Activated B cell treated with CpG ODN at 0.5 μM for 24 hours (primary cell): ENCODE measurements around the gene FAM78A. TPM values are rescaled to one million over a fixed set of nuclear protein-coding genes. Genes with fewer than 3 reads are reported as not detected.

Experiments used
- ATAC-seq: fragments of 200-7000 bp; cut with Tn5 transposase; one replicate; pipeline ENCODE4 v1.10.0; 2021; ENCODE audit warnings: low read depth, mild to moderate bottlenecking, moderate library complexity
- CTCF ChIA-PET: fragments of 350-600 bp; sonication (Branson Sonifier 250); formaldehyde crosslinking; loops from one replicate; lab custom pipeline; 2021; ENCODE audit warnings: antibody characterized with exemption; lab: Charles Lee
- POLR2A ChIA-PET: fragments of 350-600 bp; sonication (Branson Sonifier 250); formaldehyde crosslinking; loops from one replicate; lab custom pipeline; 2021; ENCODE audit warnings: antibody characterized with exemption; lab: Charles Lee
- DNase-seq: peaks from one replicate; pipeline ENCODE4 v3.0.0; 2022
- H3K27ac Mint-ChIP-seq: one replicate; pipeline ENCODE4 v1.8.0; 2020; ENCODE audit warnings: mixed read lengths
- H3K27me3 Mint-ChIP-seq: one replicate; pipeline ENCODE4 v1.8.0; 2021; ENCODE audit warnings: mixed read lengths
- H3K36me3 Mint-ChIP-seq: one replicate; pipeline ENCODE4 v1.8.0; 2021; ENCODE audit warnings: low read depth, mixed read lengths
- H3K4me1 Mint-ChIP-seq: one replicate; pipeline ENCODE4 v1.8.0; 2021; ENCODE audit warnings: mixed read lengths
- H3K4me3 Mint-ChIP-seq: one replicate; pipeline ENCODE4 v1.8.0; 2020; ENCODE audit warnings: mild to moderate bottlenecking, mixed read lengths
- H3K9me3 Mint-ChIP-seq: one replicate; pipeline ENCODE4 v1.8.0; 2020; ENCODE audit warnings: mixed read lengths
- intact Hi-C: fragments of 100-400 bp; cut with micrococcal nuclease; formaldehyde crosslinking; loops from one replicate; pipeline ENCODE4 v1.15.1; 2024
- total RNA-seq: library from RNA; stranded (reverse); gene quantifications from 2 replicates; pipeline ENCODE4 v1.2.3, GENCODE V29; 2022
- TF ChIP-seq, protein P1 (sequence below): fragments of 200-600 bp; IDR thresholded peaks from one replicate; pipeline ENCODE4 v1.8.0; 2022; ENCODE audit warnings: antibody characterized with exemption, mild to moderate bottlenecking

FAM78A gene
- total RNA-seq, 1 donor from 2014 or later: 22.9 TPM

- ChIA-PET CTCF (interaction anchor here (1.2 kb wide), 1 partner anchor 49 kb away, joined by 3 read pairs; no protein-coding TSS in a partner anchor), POLR2A (interaction anchor here (0.6 kb wide), 1 partner anchor 11 kb away, joined by 3 read pairs; no protein-coding TSS in a partner anchor)
- Mint-ChIP-seq H3K27me3 (peaks cover under 1% of the 10 kb centered on the region), H3K36me3 (no peaks in the 10 kb centered on the region), H3K4me3 (no peak overlapping the region), H3K27ac (no peak overlapping the region), H3K9me3 (no peaks in the 10 kb centered on the region), H3K4me1 (peaks cover 2% of the 10 kb centered on the region)
- no peak for ATAC-seq
- intact Hi-C loops: no loop called here
- TF ChIP-seq, protein P1, sequence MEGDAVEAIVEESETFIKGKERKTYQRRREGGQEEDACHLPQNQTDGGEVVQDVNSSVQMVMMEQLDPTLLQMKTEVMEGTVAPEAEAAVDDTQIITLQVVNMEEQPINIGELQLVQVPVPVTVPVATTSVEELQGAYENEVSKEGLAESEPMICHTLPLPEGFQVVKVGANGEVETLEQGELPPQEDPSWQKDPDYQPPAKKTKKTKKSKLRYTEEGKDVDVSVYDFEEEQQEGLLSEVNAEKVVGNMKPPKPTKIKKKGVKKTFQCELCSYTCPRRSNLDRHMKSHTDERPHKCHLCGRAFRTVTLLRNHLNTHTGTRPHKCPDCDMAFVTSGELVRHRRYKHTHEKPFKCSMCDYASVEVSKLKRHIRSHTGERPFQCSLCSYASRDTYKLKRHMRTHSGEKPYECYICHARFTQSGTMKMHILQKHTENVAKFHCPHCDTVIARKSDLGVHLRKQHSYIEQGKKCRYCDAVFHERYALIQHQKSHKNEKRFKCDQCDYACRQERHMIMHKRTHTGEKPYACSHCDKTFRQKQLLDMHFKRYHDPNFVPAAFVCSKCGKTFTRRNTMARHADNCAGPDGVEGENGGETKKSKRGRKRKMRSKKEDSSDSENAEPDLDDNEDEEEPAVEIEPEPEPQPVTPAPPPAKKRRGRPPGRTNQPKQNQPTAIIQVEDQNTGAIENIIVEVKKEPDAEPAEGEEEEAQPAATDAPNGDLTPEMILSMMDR: no peak
- no peak for DNase-seq
These were observed 11.0 kb upstream of the FAM78A start for GRCh38 chr9:131287359-131287758.

DNA sequence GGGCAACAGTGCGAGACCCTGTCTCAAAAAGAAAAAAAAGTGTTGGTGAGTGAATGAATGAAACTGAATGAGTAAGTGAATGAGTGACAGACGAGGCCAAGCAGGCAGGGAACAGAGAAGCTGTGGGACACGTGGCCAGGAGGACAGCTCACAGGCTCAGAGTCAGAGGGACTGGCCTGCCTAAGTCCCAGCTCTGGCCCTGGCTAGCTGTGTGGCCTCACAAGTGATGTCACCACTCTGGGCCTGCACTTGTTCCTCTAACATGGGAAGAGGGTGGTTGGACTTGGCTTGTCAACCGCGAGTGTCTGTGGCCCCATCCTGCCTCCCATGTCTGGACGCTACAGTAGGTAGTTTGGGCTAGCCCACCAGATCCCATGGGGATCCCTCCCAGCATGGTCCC lies 8.5 kb upstream of the FAM78A start:
- H3K27me3 Mint-ChIP-seq: peaks cover 12% of the 10 kb centered on the region
- no peak for DNase-seq
- H3K9me3 Mint-ChIP-seq: no peaks in the 10 kb centered on the region
- ATAC-seq: no peak
- CTCF ChIA-PET: no interaction called here
- H3K36me3 Mint-ChIP-seq: no peaks in the 10 kb centered on the region
- intact Hi-C loops: no loop called here
- H3K4me1 Mint-ChIP-seq: peaks cover 11% of the 10 kb centered on the region
- H3K4me3 Mint-ChIP-seq: no peak overlapping the region
- H3K27ac Mint-ChIP-seq: no peak overlapping the region
- POLR2A ChIA-PET: no interaction called here
- TF ChIP-seq, protein P1: no peak

- no peak for DNase-seq
- CTCF ChIA-PET: no interaction called here
- Mint-ChIP-seq H3K27ac (no peak overlapping the region), H3K9me3 (no peaks in the 10 kb centered on the region), H3K36me3 (peaks cover 1% of the 10 kb centered on the region), H3K27me3 (peaks cover 12% of the 10 kb centered on the region), H3K4me1 (peaks cover 22% of the 10 kb centered on the region), H3K4me3 (peak overlapping the region; percentile 38)
- intact Hi-C loops: no loop called here
- POLR2A ChIA-PET: interaction anchor here (17.5 kb wide), 1 partner anchor 28 kb away, joined by 593 read pairs; no protein-coding TSS in a partner anchor
- ATAC-seq: no peak
- TF ChIP-seq, protein P1: no peak
These were observed 6.5 kb upstream of the FAM78A start for GRCh38 chr9:131282688-131283422.

GRCh38 chr9:131282175-131282574 lies 5.9 kb upstream of the FAM78A start:
- peak overlapping the region; percentile 26 for H3K4me3 Mint-ChIP-seq
- TF ChIP-seq, protein P1: no peak
- DNase-seq (no peak), ATAC-seq (no peak)
- intact Hi-C loops: no loop called here
- ChIA-PET CTCF (no interaction called here), POLR2A (interaction anchor here (17.5 kb wide), 1 partner anchor 27 kb away, joined by 593 read pairs; no protein-coding TSS in a partner anchor)
- peaks cover 22% of the 10 kb centered on the region for H3K4me1 Mint-ChIP-seq
- H3K27ac Mint-ChIP-seq: no peak overlapping the region
- peaks cover 1% of the 10 kb centered on the region for H3K36me3 Mint-ChIP-seq
- H3K27me3 Mint-ChIP-seq: peaks cover 12% of the 10 kb centered on the region
- H3K9me3 Mint-ChIP-seq: no peaks in the 10 kb centered on the region

DNA sequence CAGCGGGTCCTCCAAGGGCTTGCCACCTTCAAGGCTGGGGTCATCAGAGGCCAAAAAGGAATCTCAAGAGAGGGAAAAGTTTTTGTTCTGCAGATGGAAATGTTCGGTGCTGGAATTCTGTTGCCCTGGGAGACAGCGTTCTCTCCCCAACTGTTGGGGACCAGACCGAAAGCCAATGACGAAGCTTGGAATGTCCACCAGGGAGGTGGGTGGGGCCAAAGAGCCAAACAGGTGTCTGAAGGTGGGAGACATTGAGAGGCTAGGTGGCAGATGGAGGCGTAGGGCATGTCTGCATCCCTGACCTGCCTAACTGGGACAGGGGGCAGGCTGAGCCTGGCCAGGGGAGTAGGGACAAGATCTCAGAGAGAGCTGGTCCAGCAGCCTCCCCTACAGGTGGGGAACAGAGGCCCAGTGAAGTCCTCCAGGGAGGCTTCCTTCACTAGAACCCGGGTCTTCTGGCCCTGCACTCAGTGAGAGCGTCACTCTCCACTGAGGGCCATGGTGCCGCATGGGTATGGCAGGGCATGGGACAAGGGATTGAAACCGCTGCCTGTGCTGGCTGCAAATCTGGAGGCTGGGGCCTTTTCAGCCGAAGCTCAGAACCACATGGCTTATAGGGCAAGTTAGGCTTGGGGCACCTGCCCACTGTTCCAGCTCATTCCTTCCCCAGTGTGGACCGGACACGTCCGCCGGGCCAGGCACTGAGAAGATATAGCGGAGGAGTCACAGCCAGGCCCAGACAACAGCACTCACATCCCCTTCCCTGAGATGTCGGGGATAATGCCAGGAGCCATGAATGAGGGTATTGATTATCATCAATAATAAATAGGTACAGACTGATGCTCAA lies 5.0 kb upstream of the FAM78A start:
- Mint-ChIP-seq H3K4me1 (peaks cover 22% of the 10 kb centered on the region), H3K27me3 (peaks cover 12% of the 10 kb centered on the region), H3K27ac (no peak overlapping the region), H3K9me3 (no peaks in the 10 kb centered on the region), H3K4me3 (no peak overlapping the region), H3K36me3 (peaks cover 3% of the 10 kb centered on the region)
- ChIA-PET POLR2A (interaction anchor here (17.5 kb wide), 1 partner anchor 26 kb away, joined by 593 read pairs; no protein-coding TSS in a partner anchor), CTCF (no interaction called here)
- intact Hi-C loops: no loop called here
- TF ChIP-seq, protein P1: no peak
- DNase-seq: no peak
- no peak for ATAC-seq
